Keratinocyte (primary cell): Measurements from ENCODE around the gene GNLY. TPM values are rescaled to one million over a fixed set of nuclear protein-coding genes. Genes with fewer than 3 reads are reported as not detected.

Experiments used
- DNase-seq: peaks from one replicate; pipeline ENCODE4 v3.0.0-alpha.2; 2011; ENCODE audit warnings: low read depth, missing footprints, low spot score
- FAIRE-seq: peaks from 2 replicates; lab custom pipeline; 2011; peaks lifted over from hg19 to GRCh38; lab: Jason Lieb, UNC
- H2AFZ ChIP-seq: 2 replicates; pipeline ENCODE4 v1.6.0; 2012; ENCODE audit warnings: low read length, control low read depth, inconsistent platforms; ENCODE audit not compliant: control insufficient read depth
- H3K27ac ChIP-seq: 2 replicates; pipeline ENCODE4 v1.5.1; 2011; ENCODE audit warnings: low read length; ENCODE audit not compliant: control insufficient read depth, insufficient read depth
- H3K27me3 ChIP-seq: 3 replicates; pipeline ENCODE4 v1.6.0; 2011; ENCODE audit warnings: low read length; ENCODE audit not compliant: control insufficient read depth, insufficient read depth; ENCODE audit errors: extremely low read depth
- H3K36me3 ChIP-seq, 2 experiments: 2 replicates in 1 of 2; 3 replicates in 1 of 2; pipeline ENCODE4 v1.5.1; 2011; ENCODE audit warnings: low read length in 2 of 2, mild to moderate bottlenecking in 1 of 2; ENCODE audit not compliant: control insufficient read depth in 2 of 2, insufficient read depth in 2 of 2; ENCODE audit errors: extremely low read depth in 1 of 2
- H3K4me1 ChIP-seq: 3 replicates; pipeline ENCODE4 v1.5.1; 2011; ENCODE audit warnings: low read length; ENCODE audit not compliant: control insufficient read depth, insufficient read depth; ENCODE audit errors: extremely low read depth
- H3K4me2 ChIP-seq: 3 replicates; pipeline ENCODE4 v1.6.0; 2011; ENCODE audit warnings: low read depth, low read length; ENCODE audit not compliant: control insufficient read depth, insufficient read depth; ENCODE audit errors: extremely low read depth
- H3K4me3 ChIP-seq, 3 experiments: fragments of 200-600 bp in 1 of 3; sonication (generic) in 1 of 3; 2 replicates in 2 of 3; 3 replicates in 1 of 3; pipeline ENCODE4 v1.5.1; 2011 to 2016; ENCODE audit warnings: low read length in 3 of 3, mild to moderate bottlenecking in 3 of 3, control low read depth in 2 of 3, inconsistent platforms in 1 of 3, low read depth in 1 of 3, mixed read lengths in 1 of 3, mixed run types in 1 of 3, moderate library complexity in 1 of 3; ENCODE audit not compliant: control insufficient read depth in 2 of 3, insufficient read depth in 2 of 3; ENCODE audit errors: extremely low read depth in 1 of 3
- H3K79me2 ChIP-seq: 2 replicates; pipeline ENCODE4 v1.6.0; 2012; ENCODE audit warnings: low read length; ENCODE audit not compliant: control insufficient read depth, insufficient read depth
- H3K9ac ChIP-seq: 3 replicates; pipeline ENCODE4 v1.6.0; 2011; ENCODE audit warnings: low read length; ENCODE audit not compliant: control insufficient read depth, insufficient read depth; ENCODE audit errors: extremely low read depth
- H3K9me1 ChIP-seq: 3 replicates; pipeline ENCODE4 v1.6.0; 2011; ENCODE audit warnings: low read length; ENCODE audit not compliant: control insufficient read depth, insufficient read depth; ENCODE audit errors: extremely low read depth
- H3K9me3 ChIP-seq: 2 replicates; pipeline ENCODE4 v1.5.1; 2012; ENCODE audit warnings: low read depth, low read length; ENCODE audit not compliant: control insufficient read depth
- H4K20me1 ChIP-seq: 3 replicates; pipeline ENCODE4 v1.6.0; 2011; ENCODE audit warnings: low read length; ENCODE audit not compliant: control insufficient read depth, insufficient read depth; ENCODE audit errors: extremely low read depth
- CTCF ChIP-seq, 3 experiments: IDR thresholded peaks in 1 of 3; conservative IDR thresholded peaks in 1 of 3; optimal IDR thresholded peaks in 1 of 3; 2 replicates in 2 of 3; 3 replicates in 1 of 3; pipeline versions ENCODE3 to v1.5.1; 2011; ENCODE audit warnings: low read length in 3 of 3, mild to moderate bottlenecking in 3 of 3, moderate library complexity in 2 of 3, control low read depth in 1 of 3, inconsistent platforms in 1 of 3; ENCODE audit not compliant: insufficient read depth in 2 of 3; ENCODE audit errors: extremely low read depth in 1 of 3
- EZH2 ChIP-seq: IDR thresholded peaks from one replicate; pipeline ENCODE4 v1.6.1; 2012; ENCODE audit warnings: inconsistent platforms, mild to moderate bottlenecking, low read length, moderate library complexity
- dilution Hi-C: fragments of 300-500 bp; cut with MboI; formaldehyde crosslinking; loops from one replicate; pipeline ENCODE4 v1.7.0; 2020; ENCODE audit warnings: low sequenced_read_pairs; ENCODE audit not compliant: extremely low pct_ligation_motif_present
- polyA minus RNA-seq, 3 experiments: library from RNA; depleted of rRNA, polyadenylated mRNA; stranded (reverse); fragments of >200 nt; gene quantifications; 1 replicate in 1 of 3; 2 replicates in 1 of 3; 3 replicates in 1 of 3; pipeline ENCODE4 v1.2.3, GENCODE V29; 2011
- polyA plus RNA-seq, 5 experiments: library from polyadenylated mRNA; depleted of rRNA in 3 of 5; stranded (reverse) in 3 of 5; stranded (forward) in 1 of 5; unstranded in 1 of 5; fragments of >200 nt; gene quantifications; 1 replicate in 1 of 5; 2 replicates in 3 of 5; 3 replicates in 1 of 5; pipeline versions ENCODE4 v1.2.1 to v1.2.3, GENCODE V29; 2011 to 2012; ENCODE audit warnings: missing spikeins in 2 of 5, low read depth in 1 of 5, low replicate concordance in 1 of 5

The GNLY gene
- polyA plus RNA-seq (not detected in 3 replicates), polyA minus RNA-seq (not detected in 3 replicates)
- polyA plus RNA-seq (2011; ENCODE audit: low read depth), result not detected
- not detected in 2 replicates for polyA plus RNA-seq (2011; cell fraction: cytosol; rRNA removed)
- polyA plus RNA-seq (2011; cell fraction: nucleus; rRNA removed), result not detected in 2 replicates
- polyA plus RNA-seq (2012; ENCODE audit: low replicate concordance), result not detected in 2 replicates
- polyA minus RNA-seq (2011; cell fraction: cytosol; rRNA and poly(A)+ RNA removed), result not detected
- polyA minus RNA-seq (2011; cell fraction: nucleus; rRNA and poly(A)+ RNA removed), result not detected in 2 replicates

GRCh38 chr2:85694052-85695025 lies at the start of gene GNLY:
Gene GNLY, plus strand, starts transcription at chr2:85694358. Its CDS starts 61 bp downstream, at chr2:85694419.
- TF ChIP-seq EZH2, result no peak
- no peak for TF ChIP-seq CTCF (optimal IDR thresholded peaks at IDR 0.05 in 1 of 3, IDR thresholded peaks at IDR 0.05 in 1 of 3, conservative IDR thresholded peaks at IDR 0.05 in 1 of 3; ENCODE audit: extremely low read depth in 1 of 3, insufficient read depth in 2 of 3, low read length in 3 of 3)
- no peak for FAIRE-seq
- H2AFZ ChIP-seq, result no peak within 1 kb of the TSS
- no peaks in the 10 kb centered on the region for H3K9me1 ChIP-seq
- dilution Hi-C loops, result no loop called here
- H3K9ac ChIP-seq, result no peak within 1 kb of the TSS
- H3K9me3 ChIP-seq, result no peaks in the 10 kb centered on the region
- H3K79me2 ChIP-seq, result no peaks in the 10 kb centered on the region
- DNase-seq, result no peak
- no peak within 1 kb of the TSS for H3K4me2 ChIP-seq
- H3K36me3 ChIP-seq, result no peaks in the 10 kb centered on the region
- H3K27me3 ChIP-seq, result peaks cover 7% of the 10 kb centered on the region
- no peak within 1 kb of the TSS for H3K27ac ChIP-seq
- no peaks in the 10 kb centered on the region for H3K4me1 ChIP-seq
- no peak within 1 kb of the TSS for H3K4me3 ChIP-seq
- H4K20me1 ChIP-seq, result no peaks in the 10 kb centered on the region

- no peak overlapping the region for H2AFZ ChIP-seq
- dilution Hi-C loops, result no loop called here
- no peak overlapping the region for H3K4me3 ChIP-seq
- no peaks in the 10 kb centered on the region for H3K27me3 ChIP-seq
- no peak for DNase-seq
- no peaks in the 10 kb centered on the region for H3K79me2 ChIP-seq
- FAIRE-seq, result no peak
- peaks cover 36 to 50% of the 10 kb centered on the region in 2 experiments for H3K36me3 ChIP-seq
- no peaks in the 10 kb centered on the region for H3K9me1 ChIP-seq
- H3K9me3 ChIP-seq, result no peaks in the 10 kb centered on the region
- TF ChIP-seq CTCF (optimal IDR thresholded peaks at IDR 0.05 in 1 of 3, IDR thresholded peaks at IDR 0.05 in 1 of 3, conservative IDR thresholded peaks at IDR 0.05 in 1 of 3; ENCODE audit: extremely low read depth in 1 of 3, insufficient read depth in 2 of 3, low read length in 3 of 3), result no peak
- TF ChIP-seq EZH2, result no peak
- no peaks in the 10 kb centered on the region for H4K20me1 ChIP-seq
- no peaks in the 10 kb centered on the region for H3K4me1 ChIP-seq
- H3K9ac ChIP-seq, result no peak overlapping the region
- no peak overlapping the region for H3K27ac ChIP-seq
- no peak overlapping the region for H3K4me2 ChIP-seq
Observed at GRCh38 chr2:85644909-85645308, 49.2 kb upstream of the GNLY start.
